HEK293T (cell line): ENCODE measurements around the gene ARID1B.
A peak's percentile ranks its signal among the peaks of the same experiment; 100 is the strongest.

Experiments used
- CTCF ChIA-PET: fragments of 350-600 bp; formaldehyde crosslinking; extraction: SDS; loops from one replicate; lab custom pipeline; 2021; ENCODE audit warnings: antibody characterized with exemption, inconsistent platforms; lab: Yijun Ruan, JAX
- POLR2A ChIA-PET: fragments of 350-600 bp; formaldehyde crosslinking; extraction: SDS; loops from one replicate; lab custom pipeline; 2020; ENCODE audit warnings: antibody characterized with exemption, inconsistent platforms; lab: Yijun Ruan, JAX
- DNase-seq: peaks from one replicate; pipeline ENCODE4 v3.0.0; 2012; ENCODE audit warnings: mixed read lengths; ENCODE audit errors: extremely low spot score
- ARNT ChIP-seq: fragments of 450-650 bp; IDR thresholded peaks from 2 replicates; pipeline ENCODE4 v1.6.1; 2017; ENCODE audit warnings: mild to moderate bottlenecking
- BHLHE40 ChIP-seq: fragments of 450-650 bp; IDR thresholded peaks from 2 replicates; pipeline ENCODE4 v1.6.1; 2016; ENCODE audit warnings: mild to moderate bottlenecking, moderate library complexity, borderline replicate concordance
- CTBP1 ChIP-seq: fragments of 450-650 bp; IDR thresholded peaks from 2 replicates; pipeline ENCODE4 v1.6.1; 2016; ENCODE audit warnings: borderline replicate concordance
- ELF4 ChIP-seq: fragments of 450-650 bp; IDR thresholded peaks from 2 replicates; pipeline ENCODE4 v1.6.1; 2017; ENCODE audit warnings: antibody characterized with exemption
- FOXA1 ChIP-seq: fragments of 450-650 bp; IDR thresholded peaks from 2 replicates; pipeline ENCODE4 v1.6.1; 2016; ENCODE audit warnings: mild to moderate bottlenecking
- FOXK2 ChIP-seq: fragments of 450-650 bp; IDR thresholded peaks from 2 replicates; pipeline ENCODE4 v1.6.1; 2016; ENCODE audit warnings: mild to moderate bottlenecking
- FOXM1 ChIP-seq: fragments of 450-650 bp; IDR thresholded peaks from 2 replicates; pipeline ENCODE4 v1.6.1; 2017; ENCODE audit warnings: mild to moderate bottlenecking, borderline replicate concordance
- HDGF ChIP-seq: fragments of 450-650 bp; IDR thresholded peaks from 2 replicates; pipeline ENCODE4 v1.6.1; 2017; ENCODE audit warnings: antibody characterized with exemption, borderline replicate concordance
- L3MBTL2 ChIP-seq: fragments of 450-650 bp; conservative IDR thresholded peaks from 2 replicates; pipeline ENCODE4 v1.6.1; 2016; ENCODE audit warnings: mild to moderate bottlenecking
- LEF1 ChIP-seq: fragments of 450-650 bp; IDR thresholded peaks from 2 replicates; pipeline ENCODE4 v1.6.1; 2017; ENCODE audit warnings: mild to moderate bottlenecking, borderline replicate concordance
- NFRKB ChIP-seq: fragments of 450-650 bp; IDR thresholded peaks from 2 replicates; pipeline ENCODE4 v1.6.1; 2016; ENCODE audit warnings: mild to moderate bottlenecking, moderate library complexity
- PKNOX1 ChIP-seq: fragments of 450-650 bp; IDR thresholded peaks from 2 replicates; pipeline ENCODE4 v1.6.1; 2016
- SP1 ChIP-seq: fragments of 450-650 bp; IDR thresholded peaks from 2 replicates; pipeline ENCODE4 v1.6.1; 2017
- SUZ12 ChIP-seq: fragments of 450-650 bp; IDR thresholded peaks from 2 replicates; pipeline ENCODE4 v1.6.1; 2016; ENCODE audit warnings: mild to moderate bottlenecking
- TARDBP ChIP-seq: fragments of 450-650 bp; IDR thresholded peaks from 2 replicates; pipeline ENCODE4 v1.6.1; 2016
- ZNF384 ChIP-seq: fragments of 450-650 bp; IDR thresholded peaks from 2 replicates; pipeline ENCODE4 v1.6.1; 2016

Gene ARID1B

GRCh38 chr6:156780962-156781853 is 4.0 kb downstream of the ARID1B start:
- DNase-seq, result no peak
- no peak for TF ChIP-seq ZNF384
- no peak for TF ChIP-seq NFRKB
- ChIA-PET POLR2A (interaction anchor here (0.8 to 1.4 kb wide), 9 partner anchors 8 to 150 kb away, joined by 3 to 7 read pairs (median 4); no protein-coding TSS in a partner anchor), CTCF (interaction anchor here (0.6 to 1.4 kb wide), 2 partner anchors 28 to 163 kb away, joined by 4 to 5 read pairs; no protein-coding TSS in a partner anchor)

- POLR2A ChIA-PET, result interaction anchor here (1.1 kb wide), 1 partner anchor 45 kb away, joined by 5 read pairs; no protein-coding TSS in a partner anchor
- TF ChIP-seq CTBP1 (no peak), ZNF384 (peak; percentile 98)
- no peak for DNase-seq
- CTCF ChIA-PET, result no interaction called here
These were observed 4.9 kb downstream of the ARID1B start for GRCh38 chr6:156781861-156782631.

- no peak for DNase-seq
- POLR2A ChIA-PET, result interaction anchor here (1.1 kb wide), 1 partner anchor 44 kb away, joined by 5 read pairs; no protein-coding TSS in a partner anchor
- CTCF ChIA-PET, result interaction anchor here (0.7 kb wide), 1 partner anchor 363 kb away, joined by 5 read pairs; no protein-coding TSS in a partner anchor
- TF ChIP-seq FOXK2 (no peak), BHLHE40 (no peak), TARDBP (no peak)
These were observed 5.6 kb downstream of the ARID1B start for GRCh38 chr6:156782691-156783320.

GRCh38 chr6:156783958-156784357 is 6.8 kb downstream of the ARID1B start:
- POLR2A ChIA-PET, result no interaction called here
- CTCF ChIA-PET, result no interaction called here
- no peak for DNase-seq
- no peak for TF ChIP-seq FOXM1

- TF ChIP-seq BHLHE40 (no peak), ZNF384 (0 out of 2 replicates have a peak, but pooled peaks have one; percentile 21)
- no peak for DNase-seq
- CTCF ChIA-PET, result no interaction called here
- POLR2A ChIA-PET, result no interaction called here
These were observed 9.5 kb downstream of the ARID1B start for GRCh38 chr6:156786652-156787051.

- POLR2A ChIA-PET, result interaction anchor here (0.8 to 1.8 kb wide), 2 partner anchors 7 to 9 kb away, joined by 4 to 6 read pairs; no protein-coding TSS in a partner anchor
- no peak for DNase-seq
- CTCF ChIA-PET, result no interaction called here
- TF ChIP-seq NFRKB, result no peak
- TF ChIP-seq LEF1, result no peak
- no peak for TF ChIP-seq ZNF384
- TF ChIP-seq ARNT, result no peak
- no peak for TF ChIP-seq L3MBTL2
- TF ChIP-seq FOXK2, result no peak
- no peak for TF ChIP-seq CTBP1
- no peak for TF ChIP-seq TARDBP
- no peak for TF ChIP-seq HDGF
- no peak for TF ChIP-seq FOXA1
- TF ChIP-seq FOXM1, result no peak
- no peak for TF ChIP-seq SUZ12
- TF ChIP-seq BHLHE40, result no peak
- no peak for TF ChIP-seq ELF4
- TF ChIP-seq SP1, result no peak
These were observed 10.7 kb downstream of the ARID1B start for GRCh38 chr6:156787569-156788492.

- CTCF ChIA-PET, result interaction anchor here (0.6 kb wide), 1 partner anchor 103 kb away, joined by 3 read pairs; no protein-coding TSS in a partner anchor
- DNase-seq, result no peak
- TF ChIP-seq ARNT (no peak), TARDBP (no peak), LEF1 (no peak), PKNOX1 (no peak), FOXA1 (no peak), ZNF384 (no peak), BHLHE40 (no peak), FOXM1 (no peak), CTBP1 (no peak)
- POLR2A ChIA-PET, result interaction anchor here (1.8 kb wide), 1 partner anchor 9 kb away, joined by 6 read pairs; no protein-coding TSS in a partner anchor
These were observed 12.1 kb downstream of the ARID1B start for GRCh38 chr6:156789081-156789943.
